DND-41 (cell line): Measurements from ENCODE around the gene DHX57.

Experiments used
- CTCF ChIP-seq: IDR thresholded peaks from 2 replicates; pipeline ENCODE4 v1.5.1; 2012; ENCODE audit warnings: borderline replicate concordance, low read length, moderate library complexity, mild to moderate bottlenecking; ENCODE audit not compliant: poor library complexity, severe bottlenecking; ENCODE audit errors: extremely low read depth
- EZH2 ChIP-seq: IDR thresholded peaks from 3 replicates; pipeline ENCODE4 v1.6.1; 2012; ENCODE audit warnings: borderline replicate concordance, low read depth, mild to moderate bottlenecking, moderate library complexity, low read length, inconsistent platforms; ENCODE audit not compliant: severe bottlenecking

- TF ChIP-seq CTCF (no peak), EZH2 (no peak)
Measured at GRCh38 chr2:38754506-38754905, 121.2 kb downstream of the DHX57 start.
